ENCODE results near the gene PIP4P1.
A peak's percentile ranks its signal among the peaks of the same experiment; 100 is the strongest.
"Not testable (repeated sequence)": the region's sequence is repeated elsewhere in the genome, so short reads cannot be mapped to it uniquely, and the experiment has no call there.

PIP4P1 gene

GRCh38 chr14:20461225-20462141, at the start of gene PIP4P1:
TSS of gene PIP4P1 (minus strand) at chr14:20461434. CDS start at chr14:20461325, 109 bp downstream.
- DNase-seq (ENCODE audit: low spot score): peak; percentile 97

DNA sequence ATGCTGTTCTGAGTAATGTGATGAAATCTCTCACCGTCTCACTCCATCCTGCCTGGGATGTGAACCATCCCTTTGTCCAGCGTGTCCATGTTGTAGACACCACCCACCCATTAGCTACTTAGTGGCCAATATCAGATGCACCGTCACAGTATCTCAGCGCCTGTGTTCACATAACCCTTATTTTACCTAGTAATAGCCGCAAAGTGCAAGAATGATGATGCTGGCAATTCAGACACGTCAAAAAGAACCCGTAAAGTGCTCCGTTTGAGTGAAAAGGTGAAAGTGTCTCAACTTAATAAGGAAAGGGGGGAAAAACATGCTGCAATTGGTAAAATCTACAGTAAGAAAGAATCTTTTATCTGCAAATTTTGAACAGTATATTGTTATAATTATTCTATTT, 47.1 kb upstream of the PIP4P1 start:
- no peak for DNase-seq (ENCODE audit: low spot score)

GRCh38 chr14:20507537-20507936, 46.3 kb upstream of the PIP4P1 start:
- not testable (repeated sequence) for DNase-seq (ENCODE audit: low spot score)

- DNase-seq (ENCODE audit: low spot score): not testable (repeated sequence)
Measured at GRCh38 chr14:20506752-20507151, 45.5 kb upstream of the PIP4P1 start.

GRCh38 chr14:20506276-20506675, 45.0 kb upstream of the PIP4P1 start:
- not testable (repeated sequence) for DNase-seq (ENCODE audit: low spot score)

DNA sequence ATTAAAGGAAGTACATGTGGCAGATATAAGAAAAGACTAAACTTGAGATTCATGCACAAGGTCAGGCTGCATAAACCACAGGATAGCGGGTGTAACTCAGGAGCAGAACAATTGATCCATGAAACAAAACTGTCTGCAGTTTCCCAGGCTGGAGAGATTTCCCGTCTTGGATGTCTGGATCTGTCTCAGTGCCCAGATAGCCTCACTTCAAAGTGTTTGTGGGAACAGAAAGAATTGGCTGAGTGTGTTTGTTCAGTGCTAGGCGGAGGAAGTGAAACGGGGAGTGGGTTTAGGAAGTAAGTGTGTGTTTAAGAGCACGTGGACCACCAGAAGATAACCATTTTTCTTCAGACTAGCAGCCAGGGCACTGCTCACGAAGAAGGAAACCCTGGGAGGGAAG, 42.7 kb upstream of the PIP4P1 start:
- DNase-seq (ENCODE audit: low spot score): no peak

DNA sequence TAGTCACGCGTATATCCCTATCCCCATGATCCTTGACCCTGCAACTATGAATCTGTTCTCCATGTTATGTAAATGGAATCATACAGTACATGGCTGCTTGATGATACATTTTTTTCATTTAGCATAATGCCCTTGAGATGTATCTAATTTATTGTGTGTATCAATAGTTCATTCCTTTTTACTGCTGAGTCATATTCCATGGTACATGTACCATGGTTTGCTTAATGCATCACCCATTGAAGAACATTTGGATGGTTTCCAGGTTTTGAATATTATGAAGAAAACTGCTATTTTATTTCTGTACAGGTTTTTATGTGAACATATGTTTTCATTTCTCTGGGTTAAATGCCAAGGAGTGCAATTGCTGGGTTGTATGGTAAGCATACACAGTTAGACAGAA, 40.1 kb upstream of the PIP4P1 start:
- no peak for DNase-seq (ENCODE audit: low spot score)

DNA sequence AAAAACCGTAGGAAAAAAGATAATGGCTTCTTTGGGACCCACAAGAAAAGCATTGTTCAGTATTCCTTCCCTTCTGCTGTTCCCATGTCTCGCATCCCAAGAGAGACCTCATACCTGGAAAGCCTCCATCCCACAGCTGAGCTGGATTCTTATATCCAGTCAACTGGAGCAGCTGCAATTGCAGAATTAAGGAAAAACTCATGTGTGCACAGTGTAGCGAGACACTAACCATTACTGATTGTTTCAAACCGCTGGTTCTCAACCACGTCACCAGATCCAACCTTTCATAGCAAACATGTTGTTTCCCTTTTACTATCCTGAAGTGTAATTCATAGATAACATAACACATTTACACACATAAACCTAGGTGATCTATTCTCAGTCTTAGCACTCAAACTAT, 38.6 kb upstream of the PIP4P1 start:
- DNase-seq (ENCODE audit: low spot score): no peak

GRCh38 chr14:20499108-20499507, 37.9 kb upstream of the PIP4P1 start:
- DNase-seq (ENCODE audit: low spot score): no peak

GRCh38 chr14:20498622-20499021, 37.4 kb upstream of the PIP4P1 start:
- DNase-seq (ENCODE audit: low spot score): no peak

- DNase-seq (ENCODE audit: low spot score): no peak
Measured at GRCh38 chr14:20494935-20495766, 33.9 kb upstream of the PIP4P1 start.

GRCh38 chr14:20493634-20494033, 32.4 kb upstream of the PIP4P1 start:
- DNase-seq (ENCODE audit: low spot score): no peak

- DNase-seq (ENCODE audit: low spot score): no peak
Measured at GRCh38 chr14:20492486-20492885, 31.3 kb upstream of the PIP4P1 start.

GRCh38 chr14:20490563-20490962, 29.3 kb upstream of the PIP4P1 start:
- DNase-seq (ENCODE audit: low spot score): no peak

DNA sequence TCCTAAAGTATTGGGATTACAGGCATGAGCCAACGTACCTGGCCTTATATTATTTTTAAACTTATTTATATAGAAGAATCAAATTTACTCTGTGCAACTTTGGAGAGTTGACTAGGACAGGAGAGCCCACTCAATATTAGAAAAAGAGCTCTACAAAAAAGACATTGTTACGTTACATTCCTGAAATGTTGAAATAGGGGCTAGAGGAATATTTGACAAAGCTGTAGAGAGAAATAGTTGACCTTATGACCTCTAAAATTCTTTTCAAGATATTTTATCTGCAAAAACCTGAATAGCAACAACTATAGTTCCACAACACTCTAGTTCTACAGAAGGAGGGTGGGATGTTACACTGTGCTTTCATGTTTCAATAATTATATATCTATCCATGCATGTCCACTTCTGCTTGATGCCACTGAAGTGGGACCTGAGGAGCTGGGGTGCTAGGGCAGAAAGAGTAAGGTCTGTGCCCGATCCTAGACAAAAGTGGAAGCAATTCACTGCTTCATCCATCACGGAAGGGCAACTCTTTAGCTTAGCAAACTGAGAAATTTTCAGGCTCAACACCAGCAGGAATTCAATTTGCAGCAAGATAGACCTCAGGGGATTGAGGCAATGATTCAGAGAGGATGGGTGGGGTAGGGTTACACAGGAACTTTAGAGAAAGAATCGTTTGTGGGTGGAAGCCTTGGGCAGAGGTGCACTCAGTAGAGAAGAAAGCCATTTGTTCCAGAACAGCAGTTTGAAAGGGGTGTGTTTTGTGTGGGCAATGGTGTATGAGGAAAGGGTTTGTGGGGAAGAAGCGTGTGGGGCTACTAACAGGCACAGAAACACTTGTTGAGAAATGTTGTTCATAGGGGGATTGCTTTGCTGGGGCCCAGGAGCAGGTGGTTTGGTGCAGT, 28.1 kb upstream of the PIP4P1 start:
- DNase-seq (ENCODE audit: low spot score): no peak

GRCh38 chr14:20487396-20487725, 26.1 kb upstream of the PIP4P1 start:
- no peak for DNase-seq (ENCODE audit: low spot score)

- DNase-seq (ENCODE audit: low spot score): no peak
Measured at GRCh38 chr14:20486684-20487395, 25.6 kb upstream of the PIP4P1 start.

GRCh38 chr14:20485900-20486299, 24.7 kb upstream of the PIP4P1 start:
- no peak for DNase-seq (ENCODE audit: low spot score)

GRCh38 chr14:20482382-20482781, 21.1 kb upstream of the PIP4P1 start:
- no peak for DNase-seq (ENCODE audit: low spot score)

DNA sequence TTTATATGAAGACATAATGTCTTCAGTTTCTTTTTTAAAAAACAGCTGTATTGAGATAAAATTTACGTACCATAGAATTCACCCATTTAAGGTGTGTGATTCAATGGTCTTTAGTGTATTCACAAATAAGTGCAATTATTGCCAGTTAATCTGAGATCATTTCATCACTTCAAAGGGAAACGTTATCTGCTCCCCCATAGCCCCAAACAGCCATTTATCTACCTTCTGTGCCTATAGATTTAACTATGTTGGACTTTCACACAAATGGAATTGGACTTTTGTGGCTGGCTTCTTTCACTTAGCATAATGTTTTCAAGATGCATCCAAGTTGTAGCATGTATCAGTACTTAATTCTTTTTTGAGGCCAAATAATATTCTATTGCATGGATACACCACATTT, 17.7 kb upstream of the PIP4P1 start:
- DNase-seq (ENCODE audit: low spot score): no peak

GRCh38 chr14:20477211-20477876, 16.1 kb upstream of the PIP4P1 start:
- no peak for DNase-seq (ENCODE audit: low spot score)

Measured in left forelimb (tissue), 1 donor.